Astrocyte (in vitro differentiated cells and primary cell): ENCODE measurements around the gene OVCA2. TPM values are rescaled to one million over a fixed set of nuclear protein-coding genes. Genes with fewer than 3 reads are reported as not detected.

Experiments used
- DNase-seq: peaks from one replicate; pipeline ENCODE4 v3.0.0-alpha.2; 2010; ENCODE audit warnings: low read depth
- FAIRE-seq: peaks from 2 replicates; lab custom pipeline; 2011; peaks lifted over from hg19 to GRCh38; lab: Jason Lieb, UNC
- H2AFZ ChIP-seq: 2 replicates; pipeline ENCODE4 v1.6.0; 2012; ENCODE audit warnings: low read depth, low read length, inconsistent platforms
- H3K27ac ChIP-seq: 2 replicates; pipeline ENCODE4 v1.5.1; 2011; ENCODE audit warnings: low read depth, low read length, inconsistent platforms
- H3K27me3 ChIP-seq: 2 replicates; pipeline ENCODE4 v1.6.0; 2011; ENCODE audit warnings: low read length, inconsistent platforms; ENCODE audit not compliant: insufficient read depth
- H3K36me3 ChIP-seq: 2 replicates; pipeline ENCODE4 v1.5.1; 2011; ENCODE audit warnings: low read length, inconsistent platforms; ENCODE audit not compliant: insufficient read depth
- H3K4me1 ChIP-seq: 2 replicates; pipeline ENCODE4 v1.5.1; 2011; ENCODE audit warnings: low read length, inconsistent platforms; ENCODE audit not compliant: insufficient read depth
- H3K4me2 ChIP-seq: 2 replicates; pipeline ENCODE4 v1.6.0; 2012; ENCODE audit warnings: low read length, inconsistent platforms
- H3K4me3 ChIP-seq: 2 replicates; pipeline ENCODE4 v1.5.1; 2011; ENCODE audit warnings: low read depth, mild to moderate bottlenecking, low read length, inconsistent platforms; ENCODE audit not compliant: insufficient read depth
- H3K79me2 ChIP-seq: 2 replicates; pipeline ENCODE4 v1.6.0; 2012; ENCODE audit warnings: mild to moderate bottlenecking, low read length, inconsistent platforms; ENCODE audit not compliant: insufficient read depth
- H3K9ac ChIP-seq: 2 replicates; pipeline ENCODE4 v1.6.0; 2012; ENCODE audit warnings: mild to moderate bottlenecking, low read length, inconsistent platforms
- H3K9me3 ChIP-seq: 2 replicates; pipeline ENCODE4 v1.5.1; 2012; ENCODE audit warnings: low read depth, mild to moderate bottlenecking, low read length, inconsistent platforms; ENCODE audit not compliant: insufficient read depth
- H4K20me1 ChIP-seq: 2 replicates; pipeline ENCODE4 v1.6.0; 2012; ENCODE audit warnings: low read length, inconsistent platforms; ENCODE audit not compliant: insufficient read depth
- H3K27ac Mint-ChIP-seq: one replicate; pipeline ENCODE4 v1.8.0; 2021; ENCODE audit warnings: mild to moderate bottlenecking, mixed read lengths; ENCODE audit not compliant: unreplicated experiment
- H3K27me3 Mint-ChIP-seq: one replicate; pipeline ENCODE4 v1.8.0; 2021; ENCODE audit warnings: low read depth, mixed read lengths; ENCODE audit not compliant: unreplicated experiment
- H3K36me3 Mint-ChIP-seq: one replicate; pipeline ENCODE4 v1.8.0; 2021; ENCODE audit warnings: low read depth, mixed read lengths; ENCODE audit not compliant: unreplicated experiment
- H3K4me1 Mint-ChIP-seq: one replicate; pipeline ENCODE4 v1.8.0; 2021; ENCODE audit warnings: low read depth, mixed read lengths; ENCODE audit not compliant: unreplicated experiment
- H3K4me3 Mint-ChIP-seq: one replicate; pipeline ENCODE4 v1.8.0; 2021; ENCODE audit warnings: mild to moderate bottlenecking, moderate library complexity, mixed read lengths; ENCODE audit not compliant: unreplicated experiment
- H3K9me3 Mint-ChIP-seq: one replicate; pipeline ENCODE4 v1.8.0; 2021; ENCODE audit warnings: mild to moderate bottlenecking, mixed read lengths; ENCODE audit not compliant: unreplicated experiment
- CTCF ChIP-seq: IDR thresholded peaks from 2 replicates; pipeline ENCODE4 v1.5.1; 2011; ENCODE audit warnings: low read depth, mild to moderate bottlenecking, inconsistent platforms, low read length, moderate library complexity; ENCODE audit not compliant: insufficient read depth
- EZH2 ChIP-seq: IDR thresholded peaks from 2 replicates; pipeline ENCODE4 v1.6.1; 2012; ENCODE audit warnings: mild to moderate bottlenecking, low read length, inconsistent platforms; ENCODE audit not compliant: insufficient read depth
- total RNA-seq: library from RNA; stranded (reverse); gene quantifications from 2 replicates; pipeline ENCODE4 v1.2.1, GENCODE V29; 2021

Gene OVCA2
- total RNA-seq, 1 donor from 2014 or later = 36.8 TPM

GRCh38 chr17:2049333-2050299 lies 7.8 kb downstream of the OVCA2 start:
- Histone ChIP-seq H4K20me1 (peaks cover 20% of the 10 kb centered on the region), H3K36me3 (no peaks in the 10 kb centered on the region), H3K4me3 (peak overlapping the region; percentile 70), H3K9ac (peak overlapping the region; percentile 85), H3K27ac (peak overlapping the region; percentile 77), H3K27me3 (no peaks in the 10 kb centered on the region), H2AFZ (peak overlapping the region; percentile 69), H3K4me1 (peaks cover 23% of the 10 kb centered on the region), H3K4me2 (peak overlapping the region; percentile 88), H3K79me2 (peaks cover 11% of the 10 kb centered on the region), H3K9me3 (no peaks in the 10 kb centered on the region)
- DNase-seq (no peak), FAIRE-seq (no peak)
- TF ChIP-seq CTCF (no peak), EZH2 (no peak)
- Mint-ChIP-seq H3K36me3 (no peaks in the 10 kb centered on the region), H3K9me3 (peaks cover 2% of the 10 kb centered on the region), H3K4me1 (peaks cover 10% of the 10 kb centered on the region), H3K4me3 (peak overlapping the region; percentile 83), H3K27me3 (peaks cover 4% of the 10 kb centered on the region), H3K27ac (peak overlapping the region; percentile 80)

GRCh38 chr17:2050300-2051060 lies 8.7 kb downstream of the OVCA2 start:
- DNase-seq = no peak
- H3K27me3 Mint-ChIP-seq = peaks cover 4% of the 10 kb centered on the region
- H3K27me3 ChIP-seq = no peaks in the 10 kb centered on the region

More at GRCh38 chr17:2050300-2051060, 8.7 kb downstream of the OVCA2 start:
- peak overlapping the region; percentile 80 for H3K4me2 ChIP-seq
- Mint-ChIP-seq H3K27ac (no peak overlapping the region), H3K36me3 (no peaks in the 10 kb centered on the region), H3K4me3 (no peak overlapping the region), H3K9me3 (peaks cover 2% of the 10 kb centered on the region), H3K4me1 (peaks cover 8% of the 10 kb centered on the region)
- H3K4me1 ChIP-seq = peaks cover 25% of the 10 kb centered on the region
- H3K9me3 ChIP-seq = no peaks in the 10 kb centered on the region
- H4K20me1 ChIP-seq = peaks cover 12% of the 10 kb centered on the region
- peaks cover 12% of the 10 kb centered on the region for H3K79me2 ChIP-seq
- H2AFZ ChIP-seq = no peak overlapping the region
- no peak for FAIRE-seq
- H3K36me3 ChIP-seq = no peaks in the 10 kb centered on the region
- TF ChIP-seq CTCF (no peak), EZH2 (no peak)
- peak overlapping the region; percentile 42 for H3K4me3 ChIP-seq
- H3K9ac ChIP-seq = peak overlapping the region; percentile 46
- H3K27ac ChIP-seq = peak overlapping the region; percentile 19
